COLO668 (cell line): ENCODE results near the gene PLXND1.

Source experiments
- DNase-seq: peaks from one replicate; lab custom pipeline; 2025; ENCODE audit not compliant: unreplicated experiment; lab: John Stamatoyannopoulos, UW

Gene PLXND1

DNA sequence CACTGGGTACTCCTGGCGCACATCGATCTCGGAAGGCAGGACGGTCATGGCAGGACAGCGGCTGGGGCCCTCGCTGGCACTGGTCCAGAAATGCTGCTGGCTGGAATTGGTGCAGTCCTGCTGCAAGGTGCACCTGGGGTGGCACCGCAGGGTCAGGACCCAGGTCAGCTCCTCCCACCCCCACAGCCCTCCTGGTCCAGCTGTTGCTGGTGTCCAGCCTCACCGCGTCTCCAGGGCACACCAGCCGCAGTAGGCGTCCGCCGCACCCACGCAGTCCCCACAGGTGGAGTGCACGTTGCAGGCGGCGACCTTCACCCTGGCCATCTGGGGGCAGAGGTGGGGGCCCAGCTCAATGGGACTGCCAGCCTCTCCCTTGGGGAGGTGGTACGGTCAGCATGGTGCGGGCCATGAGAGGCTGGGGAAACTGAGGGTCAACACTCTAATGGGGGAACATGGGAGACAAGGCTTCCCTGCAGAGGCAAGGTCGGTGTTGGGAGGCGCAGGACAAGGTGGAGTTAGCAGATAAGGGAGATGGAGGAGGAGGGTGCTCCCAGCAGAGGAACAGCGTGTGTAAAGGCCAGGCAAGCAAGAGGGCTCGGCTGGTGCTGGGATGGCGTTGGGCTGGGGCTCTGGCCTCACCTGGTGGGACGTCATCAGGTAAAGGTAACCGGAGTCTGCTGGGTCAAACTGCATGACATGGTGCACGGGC is 20.4 kb downstream of the PLXND1 start:
- DNase-seq: no peak

GRCh38 chr3:129584631-129585030 is 21.8 kb downstream of the PLXND1 start:
- DNase-seq: no peak

DNA sequence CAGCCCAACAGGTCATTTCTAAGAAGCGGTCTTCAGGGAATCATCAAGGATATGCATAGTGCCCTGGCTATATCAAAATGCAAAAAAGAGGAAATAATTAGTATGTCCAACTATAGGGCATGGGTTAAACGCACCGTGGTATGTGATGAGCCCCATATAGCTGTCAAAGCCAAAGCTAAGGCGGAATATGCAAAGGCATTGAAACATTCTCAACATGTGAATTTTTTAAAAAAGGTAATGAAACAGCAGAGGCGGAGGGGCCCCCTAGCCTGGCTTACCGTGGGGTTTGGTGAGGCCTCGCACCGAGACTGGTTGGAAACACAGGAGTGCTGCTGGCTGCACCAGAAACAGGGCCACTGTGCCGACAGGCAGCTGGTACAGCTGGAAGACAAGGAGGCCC is 23.2 kb downstream of the PLXND1 start:
- DNase-seq: no peak

GRCh38 chr3:129582799-129583198 is 23.7 kb downstream of the PLXND1 start:
- DNase-seq: no peak

DNA sequence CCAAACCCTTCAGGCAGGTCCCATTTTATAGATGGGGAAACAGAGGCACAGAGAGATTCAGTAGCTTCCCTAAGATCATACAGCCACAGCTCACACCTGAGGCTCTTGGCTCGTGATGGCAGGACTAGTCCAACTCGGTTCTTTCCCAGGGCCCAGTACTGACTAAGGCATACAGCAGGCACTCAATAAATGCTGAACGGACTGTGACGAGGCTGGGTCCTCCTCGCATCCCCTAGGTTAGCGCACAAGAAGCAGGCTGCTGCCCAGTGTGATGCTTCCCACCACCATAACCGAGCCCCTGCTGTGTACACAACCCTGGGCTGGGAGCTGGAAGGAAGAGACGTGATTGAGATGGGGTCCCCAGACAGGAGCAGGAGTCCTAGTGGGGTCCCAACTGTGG is 24.9 kb downstream of the PLXND1 start:
- DNase-seq: no peak

DNA sequence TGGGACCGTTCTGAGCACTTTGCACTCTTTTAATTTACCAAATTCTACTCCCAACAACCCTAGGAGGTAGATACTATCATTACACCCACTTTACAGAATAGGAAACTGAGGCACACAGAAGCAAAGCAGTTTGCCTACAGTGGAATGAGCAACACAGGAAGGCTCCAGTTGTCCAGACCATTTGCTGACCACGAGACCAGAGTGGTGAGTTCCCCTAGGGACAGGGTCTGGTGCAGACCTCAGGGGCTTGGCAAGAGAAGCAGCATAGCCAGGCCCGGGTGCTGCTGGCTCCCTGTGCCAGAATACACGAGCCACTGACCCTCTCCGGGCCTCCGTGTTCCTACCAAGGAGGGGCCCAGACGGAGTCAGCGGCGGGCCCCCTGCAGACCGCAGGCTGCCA is 26.5 kb downstream of the PLXND1 start:
- DNase-seq: no peak

- DNase-seq: no peak
Observed at GRCh38 chr3:129577925-129578786, 28.3 kb downstream of the PLXND1 start.

GRCh38 chr3:129577366-129577765 is 29.1 kb downstream of the PLXND1 start:
- DNase-seq: peak; percentile 55

DNA sequence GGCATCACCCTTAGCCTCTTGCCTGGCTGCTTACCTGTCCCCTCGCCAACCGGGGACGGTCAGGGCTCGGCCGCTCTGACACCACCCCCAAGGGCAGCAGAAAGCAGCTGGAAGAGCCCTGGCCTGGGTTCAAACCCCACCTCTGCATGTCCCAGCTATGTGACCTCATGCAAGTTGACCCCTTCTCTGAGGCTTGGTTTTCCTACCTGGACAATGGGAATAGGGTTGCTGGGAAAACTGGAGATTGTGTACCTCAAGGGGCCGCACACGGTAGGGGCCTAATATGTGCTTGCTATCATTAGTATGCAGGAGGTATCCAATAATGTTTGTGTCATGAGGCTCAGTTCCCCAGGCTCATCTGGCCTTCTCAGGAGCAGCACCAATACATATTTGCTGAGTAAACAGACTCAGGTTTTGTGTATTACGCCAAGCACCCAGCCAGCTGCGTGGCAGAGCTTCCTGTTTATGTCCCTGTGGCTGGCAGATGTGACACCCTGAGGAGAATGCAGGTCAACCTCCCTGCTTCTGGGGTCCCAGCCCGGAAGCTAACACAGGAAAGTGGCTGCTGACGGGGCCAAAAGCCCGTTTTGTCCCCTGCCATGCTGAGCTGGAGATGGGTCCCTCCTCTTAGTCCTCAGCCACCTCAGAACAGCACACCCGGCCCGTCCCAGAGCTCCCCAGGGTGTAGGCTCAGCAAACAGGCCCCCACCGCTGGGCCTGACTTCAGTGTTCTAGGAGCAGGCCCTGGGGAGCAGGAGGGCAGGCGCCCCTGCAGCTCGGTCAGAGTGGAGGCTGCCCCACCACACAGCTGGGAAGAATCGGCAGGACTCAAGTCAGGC is 29.7 kb downstream of the PLXND1 start:
- peak; percentile 78 for DNase-seq

GRCh38 chr3:129575997-129576384 is 30.5 kb downstream of the PLXND1 start:
- DNase-seq: peak; percentile 48

GRCh38 chr3:129575233-129575996 is 31.1 kb downstream of the PLXND1 start:
- DNase-seq: peak; percentile 5

GRCh38 chr3:129574206-129574605 is 32.3 kb downstream of the PLXND1 start:
- no peak for DNase-seq

DNA sequence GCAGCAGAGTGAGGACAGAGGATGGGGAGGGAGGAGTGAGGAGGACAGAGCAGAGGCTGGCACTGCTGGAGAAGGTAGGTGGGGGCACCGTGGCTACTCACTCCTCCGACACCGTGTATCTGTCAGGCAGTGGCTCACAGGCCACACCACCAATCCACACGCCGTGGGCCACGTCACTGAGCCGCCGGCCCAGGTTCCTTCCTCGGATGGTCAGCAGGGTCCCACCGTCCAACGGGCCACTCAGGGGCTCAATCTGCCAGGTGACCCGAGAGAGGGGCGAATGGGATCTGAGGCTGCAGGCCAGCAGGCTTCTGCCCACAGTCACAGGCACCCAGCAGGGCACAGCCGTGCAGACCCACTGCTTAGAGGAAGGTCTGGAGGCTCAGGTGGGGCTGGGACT is 33.0 kb downstream of the PLXND1 start:
- no peak for DNase-seq

- no peak for DNase-seq
Observed at GRCh38 chr3:129572603-129573002, 33.9 kb downstream of the PLXND1 start.

DNA sequence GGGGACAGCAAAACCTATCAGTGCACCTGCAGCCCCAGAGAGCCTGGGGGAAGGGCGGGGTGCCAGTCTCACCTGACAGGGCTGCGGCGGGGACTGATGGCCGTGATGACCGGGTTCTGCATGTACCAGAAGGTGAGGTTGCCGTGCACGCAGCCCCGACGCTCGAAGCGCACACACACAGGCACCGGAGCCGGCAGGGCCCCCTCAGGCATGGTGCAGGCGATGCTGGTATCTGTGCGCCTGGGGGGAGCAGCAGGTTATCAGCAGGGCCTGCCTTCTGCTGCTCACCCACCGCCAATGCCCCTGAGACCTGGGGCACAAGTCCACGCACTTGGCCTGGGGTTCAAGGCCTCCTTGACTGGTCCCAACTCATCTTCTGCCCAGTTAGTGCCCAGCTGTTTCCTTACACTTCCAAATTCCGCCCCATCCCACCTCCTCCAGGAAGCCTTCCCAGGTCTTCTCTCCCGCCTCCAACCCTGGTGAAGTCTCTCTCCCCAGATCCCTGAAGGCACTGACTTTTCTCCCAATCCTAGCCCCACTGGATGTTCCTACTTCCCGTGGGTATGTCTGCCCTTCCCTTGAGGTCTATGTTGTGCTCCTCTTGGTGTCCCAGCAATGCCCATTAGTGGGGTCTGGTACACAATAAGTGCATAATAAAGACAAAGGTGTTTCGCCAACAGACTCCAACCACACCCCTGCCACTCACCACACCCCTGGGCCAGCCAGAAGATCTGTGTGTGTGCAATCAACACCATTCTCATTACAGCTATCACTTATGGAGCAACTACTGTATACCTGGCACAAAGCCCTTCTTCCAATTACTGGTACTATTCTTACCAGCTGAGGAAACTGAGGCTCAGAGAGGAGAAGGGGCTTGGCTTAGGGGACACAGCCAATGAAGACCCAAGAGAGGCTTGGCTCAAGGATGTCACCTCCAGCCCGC is 34.6 kb downstream of the PLXND1 start:
- no peak for DNase-seq

DNA sequence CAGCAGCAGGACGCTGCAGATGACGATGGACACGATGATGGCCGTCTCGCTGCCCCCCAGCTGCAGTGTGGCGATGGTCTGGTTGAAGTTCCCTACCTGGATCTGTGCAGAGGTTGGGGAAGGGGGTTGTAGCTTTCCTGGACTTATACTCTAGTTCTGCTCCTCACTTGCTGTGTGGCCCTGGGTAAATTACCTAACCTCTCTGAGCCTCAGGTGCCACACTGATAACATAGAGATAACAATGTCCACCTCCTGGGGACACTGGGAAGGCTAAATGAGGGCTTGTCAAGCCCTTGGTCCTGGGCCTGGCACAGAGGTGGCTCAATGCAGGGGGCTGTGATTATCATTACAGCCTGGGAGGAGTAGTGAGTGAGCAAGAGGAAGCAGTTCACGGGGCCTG is 36.6 kb downstream of the PLXND1 start:
- no peak for DNase-seq

GRCh38 chr3:129567939-129568338 is 38.5 kb downstream of the PLXND1 start:
- no peak for DNase-seq

- no peak for DNase-seq
Observed at GRCh38 chr3:129567176-129567705, 39.2 kb downstream of the PLXND1 start.

GRCh38 chr3:129565902-129566301 is 40.6 kb downstream of the PLXND1 start:
- DNase-seq: no peak
